Measurements from ENCODE around the gene CACHD1.

Gene CACHD1

GRCh38 chr1:64537942-64538341, 68.0 kb downstream of the CACHD1 start:
- intact Hi-C loops (cut with DNase I), result no loop called here
- peak in 30 of 42 donors; percentile 9 to 67 (median 42) for DNase-seq

- DNase-seq, result no peak
- intact Hi-C loops (cut with DNase I), result no loop called here
Measured at GRCh38 chr1:64538389-64538788, 68.5 kb downstream of the CACHD1 start.

- intact Hi-C loops (cut with DNase I), result no loop called here
- no peak for DNase-seq
Measured at GRCh38 chr1:64539289-64539688, 69.4 kb downstream of the CACHD1 start.

GRCh38 chr1:64539781-64540218, 69.9 kb downstream of the CACHD1 start:
- intact Hi-C loops (cut with DNase I), result no loop called here
- peak in 29 of 42 donors; percentile 4 to 69 (median 33) for DNase-seq

- intact Hi-C loops (cut with DNase I), result no loop called here
- no peak for DNase-seq
Measured at GRCh38 chr1:64540265-64540791, 70.4 kb downstream of the CACHD1 start.

- intact Hi-C loops (cut with DNase I), result no loop called here
- DNase-seq, result no peak
Measured at GRCh38 chr1:64542118-64542517, 72.2 kb downstream of the CACHD1 start.

- DNase-seq, result no peak
- intact Hi-C loops (cut with DNase I), result no loop called here
Measured at GRCh38 chr1:64543831-64544230, 73.9 kb downstream of the CACHD1 start.

GRCh38 chr1:64545118-64545843, 75.4 kb downstream of the CACHD1 start:
- DNase-seq, result no peak
- intact Hi-C loops (cut with DNase I), result no loop called here

- intact Hi-C loops (cut with DNase I), result no loop called here
- no peak for DNase-seq
Measured at GRCh38 chr1:64546013-64546412, 76.1 kb downstream of the CACHD1 start.

GRCh38 chr1:64549464-64550239, 79.7 kb downstream of the CACHD1 start:
- intact Hi-C loops (cut with DNase I), result no loop called here
- DNase-seq, result no peak

- intact Hi-C loops (cut with DNase I), result no loop called here
- no peak for DNase-seq
Measured at GRCh38 chr1:64550510-64550909, 80.6 kb downstream of the CACHD1 start.

- no peak for DNase-seq
- intact Hi-C loops (cut with DNase I), result no loop called here
Measured at GRCh38 chr1:64550946-64551605, 81.1 kb downstream of the CACHD1 start.

GRCh38 chr1:64553285-64553684, 83.4 kb downstream of the CACHD1 start:
- no peak for DNase-seq
- intact Hi-C loops (cut with DNase I), result no loop called here

- DNase-seq, result no peak
- intact Hi-C loops (cut with DNase I), result no loop called here
Measured at GRCh38 chr1:64555947-64556346, 86.0 kb downstream of the CACHD1 start.

- intact Hi-C loops (cut with DNase I), result no loop called here
- no peak for DNase-seq
Measured at GRCh38 chr1:64561993-64562392, 92.1 kb downstream of the CACHD1 start.

- intact Hi-C loops (cut with DNase I), result no loop called here
- no peak for DNase-seq
Measured at GRCh38 chr1:64563958-64564565, 94.1 kb downstream of the CACHD1 start.

GRCh38 chr1:64564891-64565290, 95.0 kb downstream of the CACHD1 start:
- DNase-seq, result no peak
- intact Hi-C loops (cut with DNase I), result no loop called here

GRCh38 chr1:64567426-64568170, 97.7 kb downstream of the CACHD1 start:
- intact Hi-C loops (cut with DNase I), result no loop called here

GRCh38 chr1:64568171-64568450, 98.2 kb downstream of the CACHD1 start:
- no peak for DNase-seq
- intact Hi-C loops (cut with DNase I), result no loop called here

More at GRCh38 chr1:64567426-64568170, 97.7 kb downstream of the CACHD1 start:
- DNase-seq, result no peak

Data from head of caudate nucleus (tissue), 42 donors.